ENCODE results near the gene USF2. TPM values are rescaled to one million over a fixed set of nuclear protein-coding genes. Genes with fewer than 3 reads are reported as not detected.

Gene USF2
- polyA plus RNA-seq, 3 donors = 2.7 to 248 (median 5.0) TPM

GRCh38 chr19:35291259-35291658 is 22.5 kb downstream of the USF2 start:
- no peak overlapping the region for H2AFZ ChIP-seq (ENCODE audit: insufficient read depth, low read depth, low read length, poor library complexity, severe bottlenecking)
- Mint-ChIP-seq H3K4me1 (peaks cover 12% of the 10 kb centered on the region), H3K27ac (no peak overlapping the region), H3K36me3 (no peaks in the 10 kb centered on the region), H3K4me3 (no peak overlapping the region), H3K9me3 (peaks cover 0 to 2% (median 0%) of the 10 kb centered on the region in 7 donors), H3K27me3 (ENCODE audit: low read depth in 3 of 3) (peaks cover 13 to 17% (median 15%) of the 10 kb centered on the region in 3 donors)
- no peaks in the 10 kb centered on the region for H3K79me2 ChIP-seq (ENCODE audit: insufficient read depth, low read length)
- no peak for DNase-seq
- H3K4me2 ChIP-seq (replicated peaks; ENCODE audit: extremely low read depth, low read length, poor library complexity, severe bottlenecking) = no peak overlapping the region
- H3K27ac ChIP-seq (ENCODE audit: low read depth in 1 of 2, low read length in 2 of 2) = no peak overlapping the region
- no peaks in the 10 kb centered on the region for H4K20me1 ChIP-seq (ENCODE audit: insufficient read depth, low read length)
- H3K36me3 ChIP-seq (replicated peaks in 1 of 2; ENCODE audit: control insufficient read depth in 1 of 2, insufficient read depth in 2 of 2, low read length in 2 of 2) = no peaks in the 10 kb centered on the region
- no peak overlapping the region for H3K9ac ChIP-seq (ENCODE audit: insufficient read depth, low read length, poor library complexity, severe bottlenecking)
- 97% methylated on average over 4 of the region's 6 CpGs for WGBS (ENCODE audit: insufficient coverage)
- H3K4me1 ChIP-seq (ENCODE audit: control insufficient read depth in 1 of 2, insufficient read depth in 2 of 2, low read length in 2 of 2) = peaks cover 12 to 13% of the 10 kb centered on the region in 2 donors
- no peak for TF ChIP-seq CTCF (IDR thresholded peaks at IDR 0.05)
- H3K9me3 ChIP-seq (replicated peaks in 1 of 2; ENCODE audit: control insufficient read depth in 1 of 2, insufficient read depth in 1 of 2, low read length in 2 of 2) = no peaks in the 10 kb centered on the region
- H3K27me3 ChIP-seq (ENCODE audit: control insufficient read depth in 2 of 2, insufficient read depth in 2 of 2, low read length in 2 of 2) = peaks cover 0 to 6% of the 10 kb centered on the region in 2 donors
- intact Hi-C loops (cut with micrococcal nuclease) = no loop called here
- no peak overlapping the region for H3K4me3 ChIP-seq (replicated peaks in 1 of 3; ENCODE audit: low read depth in 2 of 3, low read length in 3 of 3)

DNA sequence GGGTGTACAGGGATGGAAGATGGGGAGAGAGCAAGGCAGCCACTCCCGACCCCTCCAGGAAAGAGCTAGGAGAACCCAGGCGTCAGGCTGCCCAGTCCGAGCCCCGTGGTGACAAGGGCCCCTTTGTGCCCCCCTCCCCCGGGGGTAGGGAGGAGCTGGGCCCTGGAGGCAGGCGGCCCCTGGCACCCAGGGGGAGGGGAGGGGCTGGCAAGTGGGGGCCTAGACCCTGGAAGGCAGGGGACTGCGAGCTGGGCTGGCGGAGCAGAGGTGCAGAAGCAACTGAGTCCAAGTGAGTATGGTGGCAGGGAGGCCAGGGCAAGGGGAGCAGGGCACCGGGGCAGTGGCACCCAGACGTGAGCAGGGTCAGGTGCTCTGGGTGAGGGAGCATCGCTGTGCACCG is 23.2 kb downstream of the USF2 start, which contains the start of gene MAG:
MAG (plus strand) TSS at position 246 of the 400 bp plus-strand sequence. CDS start 3,248 bp downstream, outside the sequence.
- H3K9me3 ChIP-seq (replicated peaks in 1 of 2; ENCODE audit: control insufficient read depth in 1 of 2, insufficient read depth in 1 of 2, low read length in 2 of 2) = no peaks in the 10 kb centered on the region
- H3K4me1 Mint-ChIP-seq = peaks cover 13% of the 10 kb centered on the region
- no peak within 1 kb of the TSS for H3K27ac ChIP-seq (ENCODE audit: low read depth in 1 of 2, low read length in 2 of 2)
- no peaks in the 10 kb centered on the region for H3K79me2 ChIP-seq (ENCODE audit: insufficient read depth, low read length)
- H3K27ac Mint-ChIP-seq = peak within 1 kb of the TSS in 2 of 7 donors; percentile 4 to 67
- 89% methylated on average over 7 of the region's 12 CpGs for WGBS (ENCODE audit: insufficient coverage)
- no peak within 1 kb of the TSS for H2AFZ ChIP-seq (ENCODE audit: insufficient read depth, low read depth, low read length, poor library complexity, severe bottlenecking)
- no peaks in the 10 kb centered on the region for H4K20me1 ChIP-seq (ENCODE audit: insufficient read depth, low read length)
- H3K27me3 Mint-ChIP-seq (ENCODE audit: low read depth in 3 of 3) = peaks cover 13 to 17% (median 15%) of the 10 kb centered on the region in 3 donors
- intact Hi-C loops (cut with micrococcal nuclease) = no loop called here
- H3K9ac ChIP-seq (ENCODE audit: insufficient read depth, low read length, poor library complexity, severe bottlenecking) = no peak within 1 kb of the TSS
- H3K4me1 ChIP-seq (ENCODE audit: control insufficient read depth in 1 of 2, insufficient read depth in 2 of 2, low read length in 2 of 2) = peaks cover 12 to 13% of the 10 kb centered on the region in 2 donors
- H3K36me3 ChIP-seq (replicated peaks in 1 of 2; ENCODE audit: control insufficient read depth in 1 of 2, insufficient read depth in 2 of 2, low read length in 2 of 2) = no peaks in the 10 kb centered on the region
- DNase-seq = no peak
- no peak within 1 kb of the TSS for H3K4me3 Mint-ChIP-seq
- no peaks in the 10 kb centered on the region for H3K36me3 Mint-ChIP-seq
- no peak for TF ChIP-seq CTCF (IDR thresholded peaks at IDR 0.05)
- H3K27me3 ChIP-seq (ENCODE audit: control insufficient read depth in 2 of 2, insufficient read depth in 2 of 2, low read length in 2 of 2) = peaks cover 0 to 7% of the 10 kb centered on the region in 2 donors
- peaks cover 0 to 2% (median 0%) of the 10 kb centered on the region in 7 donors for H3K9me3 Mint-ChIP-seq
- H3K4me2 ChIP-seq (replicated peaks; ENCODE audit: extremely low read depth, low read length, poor library complexity, severe bottlenecking) = no peak within 1 kb of the TSS
- no peak within 1 kb of the TSS for H3K4me3 ChIP-seq (replicated peaks in 1 of 3; ENCODE audit: low read depth in 2 of 3, low read length in 3 of 3)
